ENCODE measurements around the gene GSTA4.

The GSTA4 gene

GRCh38 chr6:52990342-52990741 is 4.7 kb downstream of the GSTA4 start:
- Histone ChIP-seq H3K9ac (ENCODE audit: low read depth, low read length) (no peak overlapping the region), H3K27me3 (ENCODE audit: insufficient read depth, low read length) (no peaks in the 10 kb centered on the region), H3K36me3 (ENCODE audit: insufficient read depth, low read depth, low read length) (peaks cover 8% of the 10 kb centered on the region), H3K4me3 (ENCODE audit: low read length) (no peak overlapping the region), H3K9me3 (ENCODE audit: insufficient read depth, low read depth, low read length) (no peaks in the 10 kb centered on the region), H3K4me1 (ENCODE audit: insufficient read depth, low read length) (peaks cover 8% of the 10 kb centered on the region; the same call in 1 of the 2 replicates), H3K27ac (ENCODE audit: low read length) (no peak overlapping the region)

- no peak overlapping the region for H3K4me3 ChIP-seq (ENCODE audit: low read length)
- peaks cover 35% of the 10 kb centered on the region for H3K36me3 ChIP-seq (ENCODE audit: insufficient read depth, low read depth, low read length)
- no peaks in the 10 kb centered on the region for H3K4me1 ChIP-seq (ENCODE audit: insufficient read depth, low read length)
- no peaks in the 10 kb centered on the region for H3K27me3 ChIP-seq (ENCODE audit: insufficient read depth, low read length)
- H3K9me3 ChIP-seq (ENCODE audit: insufficient read depth, low read depth, low read length) = no peaks in the 10 kb centered on the region
- H3K27ac ChIP-seq (ENCODE audit: low read length) = no peak overlapping the region
- H3K9ac ChIP-seq (ENCODE audit: low read depth, low read length) = no peak overlapping the region
These were observed 9.9 kb downstream of the GSTA4 start for GRCh38 chr6:52985228-52985627.

DNA sequence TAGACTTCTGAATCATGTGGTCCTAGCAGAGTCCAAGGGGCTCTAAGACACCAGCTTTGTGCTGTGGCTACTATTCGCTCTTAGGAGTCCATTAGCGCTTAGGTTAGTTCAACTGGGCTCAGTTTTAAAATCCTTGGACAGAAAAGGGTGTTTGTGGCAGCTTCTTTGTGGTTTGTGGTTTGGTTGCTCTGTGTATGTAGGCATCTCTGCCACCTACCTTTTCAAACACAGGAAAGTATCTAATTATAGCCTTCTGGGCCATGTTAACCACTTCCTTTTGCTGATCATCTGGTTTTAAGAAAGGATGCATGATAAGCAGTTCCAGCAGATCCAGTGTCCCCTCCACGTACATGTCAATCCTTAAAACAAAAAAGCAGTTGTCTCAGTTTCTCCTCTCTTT is 10.8 kb downstream of the GSTA4 start:
- Histone ChIP-seq H3K4me1 (ENCODE audit: insufficient read depth, low read length) (no peaks in the 10 kb centered on the region), H3K27ac (ENCODE audit: low read length) (no peak overlapping the region), H3K4me3 (ENCODE audit: low read length) (no peak overlapping the region), H3K27me3 (ENCODE audit: insufficient read depth, low read length) (no peaks in the 10 kb centered on the region), H3K36me3 (ENCODE audit: insufficient read depth, low read depth, low read length) (peaks cover 33% of the 10 kb centered on the region), H3K9me3 (ENCODE audit: insufficient read depth, low read depth, low read length) (no peaks in the 10 kb centered on the region), H3K9ac (ENCODE audit: low read depth, low read length) (no peak overlapping the region)

DNA sequence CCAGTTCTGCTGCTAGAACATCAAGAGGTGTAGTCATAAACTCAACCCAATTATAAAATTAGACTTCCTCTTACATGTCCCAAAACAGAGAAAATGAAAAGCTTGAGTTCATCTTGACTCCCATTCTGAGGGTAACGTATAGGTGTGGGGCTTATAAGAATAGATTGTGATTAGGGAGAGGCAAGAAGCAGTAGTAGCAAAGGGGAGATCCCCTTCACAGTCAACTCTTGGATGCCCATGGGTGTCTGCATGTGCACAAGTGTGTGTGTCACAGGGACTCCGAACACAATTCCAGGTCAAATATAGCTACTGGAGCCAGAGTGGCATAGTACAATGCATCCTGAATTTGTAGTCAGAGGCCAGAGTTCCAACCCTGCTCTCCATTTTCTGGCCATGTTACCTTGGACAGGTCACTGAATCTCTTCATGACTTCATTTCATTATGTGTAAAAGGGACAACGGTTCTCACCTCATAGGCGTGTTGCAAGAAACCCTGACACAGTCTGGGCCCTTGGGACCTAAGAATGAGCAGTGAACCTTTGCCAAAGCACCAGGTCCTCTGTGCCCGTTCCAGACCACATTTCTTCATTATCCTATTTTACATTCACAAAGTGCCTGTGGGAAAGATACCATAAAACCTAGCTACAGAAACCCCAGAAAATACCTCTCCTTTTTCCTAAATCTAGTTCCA is 11.8 kb downstream of the GSTA4 start:
- Histone ChIP-seq H3K36me3 (ENCODE audit: insufficient read depth, low read depth, low read length) (peaks cover 33% of the 10 kb centered on the region), H3K27ac (ENCODE audit: low read length) (no peak overlapping the region), H3K4me3 (ENCODE audit: low read length) (no peak overlapping the region), H3K27me3 (ENCODE audit: insufficient read depth, low read length) (no peaks in the 10 kb centered on the region), H3K9me3 (ENCODE audit: insufficient read depth, low read depth, low read length) (no peaks in the 10 kb centered on the region), H3K9ac (ENCODE audit: low read depth, low read length) (no peak overlapping the region), H3K4me1 (ENCODE audit: insufficient read depth, low read length) (no peaks in the 10 kb centered on the region)

DNA sequence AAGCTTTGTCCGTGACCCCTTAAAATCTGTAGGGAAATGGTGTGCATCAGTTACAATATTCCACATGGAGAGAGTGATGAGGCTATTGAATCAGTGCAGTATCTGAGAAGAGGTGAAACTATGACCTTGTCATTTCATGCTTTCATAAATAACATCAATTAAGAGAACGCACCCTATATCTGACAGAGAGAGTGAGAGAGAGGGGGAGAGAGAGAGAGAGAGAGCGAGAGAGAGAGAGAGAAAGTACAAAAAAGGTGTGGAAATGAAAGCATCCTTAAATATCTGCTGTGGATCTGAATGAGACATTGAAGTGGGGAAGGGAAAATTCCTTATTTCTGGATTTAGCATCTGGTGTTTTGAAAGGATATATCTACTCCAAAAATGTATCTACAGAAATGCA is 12.4 kb downstream of the GSTA4 start:
- H3K36me3 ChIP-seq (ENCODE audit: insufficient read depth, low read depth, low read length) = peaks cover 33% of the 10 kb centered on the region
- H3K27me3 ChIP-seq (ENCODE audit: insufficient read depth, low read length) = no peaks in the 10 kb centered on the region
- H3K9me3 ChIP-seq (ENCODE audit: insufficient read depth, low read depth, low read length) = no peaks in the 10 kb centered on the region
- no peak overlapping the region for H3K4me3 ChIP-seq (ENCODE audit: low read length)
- H3K27ac ChIP-seq (ENCODE audit: low read length) = no peak overlapping the region
- no peaks in the 10 kb centered on the region for H3K4me1 ChIP-seq (ENCODE audit: insufficient read depth, low read length)
- no peak overlapping the region for H3K9ac ChIP-seq (ENCODE audit: low read depth, low read length)

DNA sequence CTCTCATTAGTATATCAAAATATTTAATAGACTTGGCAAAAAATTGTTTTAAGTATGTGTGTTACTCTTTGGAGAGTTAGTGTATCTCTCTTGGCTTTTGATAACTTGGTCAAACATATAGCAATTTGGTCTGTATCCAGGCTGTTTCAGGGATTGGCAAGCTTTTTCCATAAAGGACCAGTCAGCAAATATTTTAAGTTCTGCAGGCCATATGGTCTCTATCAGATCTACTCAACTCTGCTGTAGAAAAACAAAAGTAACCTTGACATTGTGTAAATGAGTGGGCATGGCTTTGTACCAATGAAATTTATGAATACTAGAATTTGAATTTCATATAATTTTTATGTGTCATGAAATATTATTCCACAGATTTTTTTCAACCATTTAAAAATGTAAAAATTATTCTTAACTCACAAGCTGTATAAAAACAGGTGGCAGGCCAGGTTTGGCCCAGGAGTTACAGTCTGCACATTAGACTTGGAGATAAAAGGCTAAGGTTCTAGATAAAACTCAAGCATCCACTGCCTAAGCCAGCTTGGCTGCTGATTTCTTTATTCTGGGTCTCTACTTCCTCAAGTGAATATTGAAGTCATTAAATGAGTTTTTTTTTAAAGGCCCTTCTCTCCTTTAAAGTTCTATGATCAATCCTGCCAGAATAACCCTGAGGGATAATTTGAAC is 13.7 kb downstream of the GSTA4 start:
- Histone ChIP-seq H3K36me3 (ENCODE audit: insufficient read depth, low read depth, low read length) (peaks cover 33% of the 10 kb centered on the region), H3K27ac (ENCODE audit: low read length) (no peak overlapping the region), H3K4me3 (ENCODE audit: low read length) (no peak overlapping the region), H3K9me3 (ENCODE audit: insufficient read depth, low read depth, low read length) (no peaks in the 10 kb centered on the region), H3K27me3 (ENCODE audit: insufficient read depth, low read length) (no peaks in the 10 kb centered on the region), H3K4me1 (ENCODE audit: insufficient read depth, low read length) (peaks cover 3% of the 10 kb centered on the region; the same call in 1 of the 2 replicates), H3K9ac (ENCODE audit: low read depth, low read length) (no peak overlapping the region)

DNA sequence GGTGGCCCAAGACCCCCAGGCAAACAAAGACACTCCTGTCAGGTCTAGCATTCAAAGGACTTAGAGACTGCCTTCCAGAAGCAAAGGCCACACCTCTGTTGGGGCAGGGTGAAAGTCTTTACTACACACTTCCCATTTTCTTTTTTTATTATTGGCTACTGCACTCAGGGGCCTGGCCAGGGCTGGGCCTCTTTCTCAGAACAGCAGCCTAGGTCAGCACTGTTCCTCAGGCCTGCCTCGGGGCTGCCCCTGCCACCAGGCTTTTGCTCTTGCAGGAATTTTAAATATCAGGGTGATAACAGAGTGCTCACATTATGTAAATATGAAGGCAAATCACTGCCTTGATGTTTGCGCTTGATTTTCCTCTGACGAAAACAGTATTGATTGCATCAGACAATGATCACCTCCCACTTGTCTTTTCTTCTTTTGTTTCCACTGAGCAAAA is 18.5 kb downstream of the GSTA4 start:
- Histone ChIP-seq H3K4me1 (ENCODE audit: insufficient read depth, low read length) (peaks cover 3% of the 10 kb centered on the region; the same call in 1 of the 2 replicates), H3K27ac (ENCODE audit: low read length) (no peak overlapping the region), H3K4me3 (ENCODE audit: low read length) (no peak overlapping the region), H3K27me3 (ENCODE audit: insufficient read depth, low read length) (no peaks in the 10 kb centered on the region), H3K36me3 (ENCODE audit: insufficient read depth, low read depth, low read length) (no peaks in the 10 kb centered on the region), H3K9ac (ENCODE audit: low read depth, low read length) (0 out of 2 replicates have a peak overlapping the region, but pooled peaks have one; percentile 7), H3K9me3 (ENCODE audit: insufficient read depth, low read depth, low read length) (no peaks in the 10 kb centered on the region)

DNA sequence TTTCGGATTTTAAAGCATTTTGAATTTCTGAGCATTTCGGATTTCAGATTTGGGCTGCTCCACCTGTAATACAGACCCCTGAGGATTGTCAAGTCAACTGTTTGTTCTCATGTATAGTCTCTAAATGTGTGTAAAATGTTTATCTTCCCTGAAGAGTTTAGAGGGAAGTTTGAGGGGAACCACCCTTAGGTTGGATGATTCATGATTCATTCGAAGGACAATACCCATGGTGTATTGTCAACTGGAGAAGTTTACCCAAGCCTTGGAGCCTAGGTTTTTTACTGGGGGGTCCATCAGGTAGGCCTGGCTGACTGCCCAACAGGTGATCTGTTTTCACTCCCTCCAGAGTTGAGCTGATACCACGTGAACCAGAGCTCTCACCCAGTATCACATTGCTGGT is 18.9 kb downstream of the GSTA4 start:
- Histone ChIP-seq H3K4me3 (ENCODE audit: low read length) (no peak overlapping the region), H3K9ac (ENCODE audit: low read depth, low read length) (no peak overlapping the region), H3K27ac (ENCODE audit: low read length) (no peak overlapping the region), H3K9me3 (ENCODE audit: insufficient read depth, low read depth, low read length) (no peaks in the 10 kb centered on the region), H3K36me3 (ENCODE audit: insufficient read depth, low read depth, low read length) (no peaks in the 10 kb centered on the region), H3K4me1 (ENCODE audit: insufficient read depth, low read length) (peaks cover 3% of the 10 kb centered on the region; the same call in 1 of the 2 replicates), H3K27me3 (ENCODE audit: insufficient read depth, low read length) (no peaks in the 10 kb centered on the region)

DNA sequence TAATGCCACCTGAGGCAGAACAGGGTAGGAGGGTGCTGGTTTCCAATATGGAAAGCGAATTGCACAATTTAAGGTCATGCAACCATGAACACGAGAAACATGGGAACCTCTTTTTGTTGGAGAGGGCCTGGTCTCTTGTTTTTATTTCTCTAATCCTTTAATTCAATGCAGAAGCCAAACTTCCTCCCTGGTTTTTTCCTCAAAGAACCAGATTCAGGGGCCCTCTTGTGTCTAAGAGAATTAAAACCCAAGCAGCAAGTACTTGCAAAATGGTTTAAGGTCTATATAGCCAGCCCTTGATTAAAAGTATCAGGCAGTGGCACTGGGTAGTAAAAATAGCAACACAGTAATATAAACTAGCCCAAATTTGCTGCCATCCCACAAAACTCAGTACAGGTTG is 19.5 kb downstream of the GSTA4 start:
- Histone ChIP-seq H3K27ac (ENCODE audit: low read length) (no peak overlapping the region), H3K9ac (ENCODE audit: low read depth, low read length) (no peak overlapping the region), H3K4me1 (ENCODE audit: insufficient read depth, low read length) (peaks cover 3% of the 10 kb centered on the region; the same call in 1 of the 2 replicates), H3K36me3 (ENCODE audit: insufficient read depth, low read depth, low read length) (no peaks in the 10 kb centered on the region), H3K27me3 (ENCODE audit: insufficient read depth, low read length) (no peaks in the 10 kb centered on the region), H3K4me3 (ENCODE audit: low read length) (no peak overlapping the region), H3K9me3 (ENCODE audit: insufficient read depth, low read depth, low read length) (no peaks in the 10 kb centered on the region)

GRCh38 chr6:52972989-52973388 is 22.1 kb downstream of the GSTA4 start:
- Histone ChIP-seq H3K4me3 (ENCODE audit: low read length) (no peak overlapping the region), H3K9me3 (ENCODE audit: insufficient read depth, low read depth, low read length) (no peaks in the 10 kb centered on the region), H3K27ac (ENCODE audit: low read length) (no peak overlapping the region)

GRCh38 chr6:52969359-52969758 is 25.7 kb downstream of the GSTA4 start:
- no peaks in the 10 kb centered on the region for H3K4me1 ChIP-seq (ENCODE audit: insufficient read depth, low read length)
- no peaks in the 10 kb centered on the region for H3K36me3 ChIP-seq (ENCODE audit: insufficient read depth, low read depth, low read length)
- no peaks in the 10 kb centered on the region for H3K9me3 ChIP-seq (ENCODE audit: insufficient read depth, low read depth, low read length)
- no peak overlapping the region for H3K9ac ChIP-seq (ENCODE audit: low read depth, low read length)
- no peaks in the 10 kb centered on the region for H3K27me3 ChIP-seq (ENCODE audit: insufficient read depth, low read length)
- no peak overlapping the region for H3K4me3 ChIP-seq (ENCODE audit: low read length)
- H3K27ac ChIP-seq (ENCODE audit: low read length) = no peak overlapping the region

More at GRCh38 chr6:52972989-52973388, 22.1 kb downstream of the GSTA4 start:
- Histone ChIP-seq H3K36me3 (ENCODE audit: insufficient read depth, low read depth, low read length) (no peaks in the 10 kb centered on the region), H3K27me3 (ENCODE audit: insufficient read depth, low read length) (no peaks in the 10 kb centered on the region), H3K4me1 (ENCODE audit: insufficient read depth, low read length) (peaks cover 3% of the 10 kb centered on the region; the same call in 1 of the 2 replicates), H3K9ac (ENCODE audit: low read depth, low read length) (no peak overlapping the region)

- H3K27ac ChIP-seq (ENCODE audit: low read length) = no peak overlapping the region
- no peak overlapping the region for H3K9ac ChIP-seq (ENCODE audit: low read depth, low read length)
- H3K36me3 ChIP-seq (ENCODE audit: insufficient read depth, low read depth, low read length) = no peaks in the 10 kb centered on the region
- H3K27me3 ChIP-seq (ENCODE audit: insufficient read depth, low read length) = peaks cover 8% of the 10 kb centered on the region; the same call in 1 of the 2 replicates
- no peak overlapping the region for H3K4me3 ChIP-seq (ENCODE audit: low read length)
- H3K9me3 ChIP-seq (ENCODE audit: insufficient read depth, low read depth, low read length) = peaks cover 3% of the 10 kb centered on the region; the same call in 1 of the 2 replicates
- no peaks in the 10 kb centered on the region for H3K4me1 ChIP-seq (ENCODE audit: insufficient read depth, low read length)
These were observed 29.0 kb downstream of the GSTA4 start for GRCh38 chr6:52966101-52966500.

Measured in iPS-20b (cell line).